Measurements from ENCODE around the gene HS1BP3.

DNA sequence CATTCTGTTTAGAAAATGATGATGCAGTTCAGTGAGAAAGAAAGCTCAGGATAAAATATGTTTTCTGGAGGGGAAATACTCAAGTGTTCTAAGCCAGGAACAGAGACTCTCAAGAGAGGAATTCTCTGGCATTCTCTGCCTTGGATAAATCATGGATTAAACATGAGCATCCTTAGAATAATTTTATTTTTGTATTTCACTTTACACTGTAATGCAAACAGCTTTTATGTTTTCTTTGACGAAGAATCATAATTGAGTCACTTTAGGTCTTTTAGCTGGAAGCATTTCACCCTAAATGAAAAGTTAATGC, 27.1 kb upstream of the HS1BP3 start:
- TF ChIP-seq CTCF (IDR thresholded peaks at IDR 0.05; ENCODE audit: low read depth, low read length, poor library complexity, severe bottlenecking), result no peak
- no peak for TF ChIP-seq EZH2phosphoT487 (IDR thresholded peaks at IDR 0.05; ENCODE audit: borderline replicate concordance, low read length)

All from DOHH2 (cell line).